Activated CD8-positive, alpha-beta memory T cell treated with anti-CD3 and anti-CD28 coated beads for 24 hours (primary cell): ENCODE data around the gene ARHGAP4.

Experiments used
- DNase-seq: peaks from one replicate; pipeline ENCODE4 v3.0.0-alpha.2; 2020

The ARHGAP4 gene

GRCh38 chrX:153944140-153944799, 18.2 kb upstream of the ARHGAP4 start, which contains the start of gene RENBP:
TSS of gene RENBP (minus strand) at chrX:153944643. CDS start at chrX:153944610, 33 bp downstream.
- DNase-seq: no peak

GRCh38 chrX:153941336-153942252, 15.5 kb upstream of the ARHGAP4 start:
- no peak for DNase-seq

GRCh38 chrX:153939573-153939972, 13.5 kb upstream of the ARHGAP4 start:
- no peak for DNase-seq

GRCh38 chrX:153938226-153938786, 12.2 kb upstream of the ARHGAP4 start:
- no peak for DNase-seq

GRCh38 chrX:153937056-153937455, 11.0 kb upstream of the ARHGAP4 start:
- no peak for DNase-seq

- DNase-seq: peak; percentile 81
These were observed 9.3 kb upstream of the ARHGAP4 start for GRCh38 chrX:153935326-153935851.

GRCh38 chrX:153934762-153935325, 8.8 kb upstream of the ARHGAP4 start, which contains the start of gene NAA10:
TSS of gene NAA10 (minus strand) at chrX:153935037. CDS start at chrX:153934904, 133 bp downstream.
- DNase-seq: peak; percentile 85

- no peak for DNase-seq
These were observed 8.2 kb upstream of the ARHGAP4 start for GRCh38 chrX:153934148-153934761.

GRCh38 chrX:153933748-153934147, 7.7 kb upstream of the ARHGAP4 start:
- no peak for DNase-seq

GRCh38 chrX:153932220-153932915, 6.3 kb upstream of the ARHGAP4 start:
- DNase-seq: no peak

GRCh38 chrX:153931748-153932147, 5.7 kb upstream of the ARHGAP4 start:
- no peak for DNase-seq

- DNase-seq: no peak
These were observed 5.1 kb upstream of the ARHGAP4 start for GRCh38 chrX:153931151-153931550.

- DNase-seq: no peak
These were observed 4.2 kb upstream of the ARHGAP4 start for GRCh38 chrX:153930011-153930910.

- no peak for DNase-seq
These were observed 3.5 kb upstream of the ARHGAP4 start for GRCh38 chrX:153929576-153929975.

- no peak for DNase-seq
These were observed 2.8 kb upstream of the ARHGAP4 start for GRCh38 chrX:153928846-153929245.

- DNase-seq: peak; percentile 95
These were observed 2.1 kb upstream of the ARHGAP4 start for GRCh38 chrX:153927922-153928760.

- DNase-seq: no peak
These were observed 1.5 kb upstream of the ARHGAP4 start for GRCh38 chrX:153927672-153927921.

GRCh38 chrX:153926858-153927671, 1.0 kb upstream of the ARHGAP4 start:
- DNase-seq: peak; percentile 85

- DNase-seq: no peak
These were observed 441 bp upstream of the ARHGAP4 start for GRCh38 chrX:153926552-153926857.

- no peak for DNase-seq
These were observed 701 bp downstream of the ARHGAP4 start for GRCh38 chrX:153925387-153925738.
